H1 (cell line): ENCODE measurements around the gene GTF2IRD1. TPM values are rescaled to one million over a fixed set of nuclear protein-coding genes. Genes with fewer than 3 reads are reported as not detected.

Experiments
- HDAC2 ChIP-seq, 2 experiments: fragments of 300-600 bp in 1 of 2; sonication (generic) in 1 of 2; IDR thresholded peaks; 2 replicates each; pipeline ENCODE4 v1.6.1; 2011 to 2012; ENCODE audit warnings: low read depth in 2 of 2, low read length in 2 of 2, mild to moderate bottlenecking in 2 of 2, moderate library complexity in 2 of 2, borderline replicate concordance in 1 of 2, inconsistent platforms in 1 of 2
- SIX5 ChIP-seq: IDR thresholded peaks from 2 replicates; pipeline ENCODE4 v1.6.1; 2011; ENCODE audit warnings: mild to moderate bottlenecking, low read depth, low read length
- TEAD4 ChIP-seq: IDR thresholded peaks from 2 replicates; pipeline ENCODE4 v1.6.1; 2012; ENCODE audit warnings: low read depth, low read length, inconsistent platforms, mixed read lengths
- polyA plus RNA-seq, 7 experiments: library from polyadenylated mRNA; depleted of rRNA in 3 of 7; stranded (reverse) in 5 of 7; unstranded in 2 of 7; fragments of >200 nt in 5 of 7; fragments of 200-250 nt in 2 of 7; gene quantifications; 1 replicate in 5 of 7; 2 replicates in 1 of 7; 4 replicates in 1 of 7; pipeline versions ENCODE4 v1.2.1 to v1.2.3, GENCODE V29; 2011 to 2013; ENCODE audit warnings: missing spikeins in 2 of 7, mixed read lengths in 2 of 7
- total RNA-seq: library from RNA; stranded (reverse); fragmentation: NEBNext Ultra II Directional; extraction: Animal tissue kit (Norgen Biotek cat#: 25700); gene quantifications from 2 replicates; pipeline ENCODE4 v1.2.1, GENCODE V29; 2021

Gene GTF2IRD1
- total and polyA plus RNA-seq, 2 of the 8 experiments (the other 6 are each of a cell fraction or from before 2014, with no cell fraction given): 27.4 to 45.4 TPM

DNA sequence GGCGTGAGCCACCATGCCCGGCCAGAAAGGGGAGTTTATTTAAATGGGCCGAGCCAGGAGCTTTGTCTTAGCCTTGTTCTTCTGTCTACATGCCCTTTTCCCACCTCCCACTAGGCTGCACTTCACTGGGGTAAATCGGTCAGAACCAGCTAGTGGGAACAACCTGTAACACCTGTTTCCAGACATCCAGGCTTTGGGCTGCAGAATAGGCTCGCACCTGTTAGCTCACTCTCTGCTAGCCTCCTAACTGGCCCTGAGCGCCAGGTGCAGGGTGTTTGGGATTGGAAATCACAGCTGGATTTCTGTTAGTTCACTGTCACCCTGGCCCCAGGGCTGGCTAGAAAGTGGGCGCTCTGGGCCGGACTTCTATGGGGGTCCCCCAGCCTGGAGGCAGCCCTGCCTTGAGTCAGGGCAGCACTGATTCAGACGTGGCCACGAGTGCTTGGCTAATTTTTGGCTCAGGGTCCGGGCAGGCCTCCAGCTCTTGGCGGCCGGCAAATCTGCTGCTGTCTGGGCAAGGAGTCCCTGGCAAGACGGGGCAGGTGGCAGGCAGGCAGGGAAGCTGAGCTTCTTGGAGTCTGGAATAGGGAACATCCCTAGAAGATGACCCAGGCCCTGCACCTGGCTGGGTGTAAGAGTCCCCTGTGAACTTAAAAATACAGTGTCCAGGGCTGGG is 48.6 kb downstream of the GTF2IRD1 start (continued):
- TF ChIP-seq HDAC2 (IDR thresholded peaks at IDR 0.05; ENCODE audit: borderline replicate concordance in 1 of 2, low read depth in 2 of 2, low read length in 2 of 2): no peak
- no peak for TF ChIP-seq SIX5
- TF ChIP-seq TEAD4: no peak
